UCSD-AML1 (cell line): ENCODE measurements around the gene CD164L2.
"Not testable (repeated sequence)": the region's sequence is repeated elsewhere in the genome, so short reads cannot be mapped to it uniquely, and the experiment has no call there.

ENCODE experiments used
- DNase-seq: peaks from one replicate; lab custom pipeline; 2025; ENCODE audit not compliant: unreplicated experiment; lab: John Stamatoyannopoulos, UW

Gene CD164L2

GRCh38 chr1:27405598-27406361, 22.6 kb upstream of the CD164L2 start:
- DNase-seq: not testable (repeated sequence)

GRCh38 chr1:27405074-27405473, 21.9 kb upstream of the CD164L2 start:
- DNase-seq: no peak

GRCh38 chr1:27403931-27404330, 20.8 kb upstream of the CD164L2 start:
- DNase-seq: no peak

- DNase-seq: no peak
These were observed 20.1 kb upstream of the CD164L2 start for GRCh38 chr1:27403065-27403726.

GRCh38 chr1:27402349-27402754, 19.2 kb upstream of the CD164L2 start:
- peak; percentile 66 for DNase-seq

- DNase-seq: no peak
These were observed 17.8 kb upstream of the CD164L2 start for GRCh38 chr1:27400963-27401341.

- no peak for DNase-seq
These were observed 17.2 kb upstream of the CD164L2 start for GRCh38 chr1:27400082-27400962.

- no peak for DNase-seq
These were observed 16.3 kb upstream of the CD164L2 start for GRCh38 chr1:27399251-27400025.

GRCh38 chr1:27398405-27399149, 15.4 kb upstream of the CD164L2 start:
- no peak for DNase-seq

GRCh38 chr1:27397749-27398148, 14.6 kb upstream of the CD164L2 start:
- no peak for DNase-seq

GRCh38 chr1:27397110-27397509, 14.0 kb upstream of the CD164L2 start:
- DNase-seq: no peak

GRCh38 chr1:27395441-27396195, 12.5 kb upstream of the CD164L2 start:
- peak; percentile 77 for DNase-seq

GRCh38 chr1:27394925-27395324, 11.8 kb upstream of the CD164L2 start:
- no peak for DNase-seq

GRCh38 chr1:27394282-27394658, 11.1 kb upstream of the CD164L2 start:
- DNase-seq: no peak

- no peak for DNase-seq
These were observed 10.6 kb upstream of the CD164L2 start for GRCh38 chr1:27393641-27394281.

GRCh38 chr1:27392778-27393635, 9.9 kb upstream of the CD164L2 start:
- DNase-seq: no peak

- peak; percentile 94 for DNase-seq
These were observed 9.1 kb upstream of the CD164L2 start, which contains the start of gene GPR3 for GRCh38 chr1:27392096-27392777. TSS of gene GPR3 (plus strand) at chr1:27392622. CDS start at chr1:27393799, 1,177 bp downstream.
